ENCODE measurements around the gene MBTD1. TPM values are rescaled to one million over a fixed set of nuclear protein-coding genes. Genes with fewer than 3 reads are reported as not detected.
A peak's percentile ranks its signal among the peaks of the same experiment; 100 is the strongest.

The MBTD1 gene
- total and polyA plus RNA-seq, 9 of the 15 experiments (the other 6 are each of a cell fraction or from before 2014, with no cell fraction given) = 2.1 to 26.3 (median 13.3) TPM

DNA sequence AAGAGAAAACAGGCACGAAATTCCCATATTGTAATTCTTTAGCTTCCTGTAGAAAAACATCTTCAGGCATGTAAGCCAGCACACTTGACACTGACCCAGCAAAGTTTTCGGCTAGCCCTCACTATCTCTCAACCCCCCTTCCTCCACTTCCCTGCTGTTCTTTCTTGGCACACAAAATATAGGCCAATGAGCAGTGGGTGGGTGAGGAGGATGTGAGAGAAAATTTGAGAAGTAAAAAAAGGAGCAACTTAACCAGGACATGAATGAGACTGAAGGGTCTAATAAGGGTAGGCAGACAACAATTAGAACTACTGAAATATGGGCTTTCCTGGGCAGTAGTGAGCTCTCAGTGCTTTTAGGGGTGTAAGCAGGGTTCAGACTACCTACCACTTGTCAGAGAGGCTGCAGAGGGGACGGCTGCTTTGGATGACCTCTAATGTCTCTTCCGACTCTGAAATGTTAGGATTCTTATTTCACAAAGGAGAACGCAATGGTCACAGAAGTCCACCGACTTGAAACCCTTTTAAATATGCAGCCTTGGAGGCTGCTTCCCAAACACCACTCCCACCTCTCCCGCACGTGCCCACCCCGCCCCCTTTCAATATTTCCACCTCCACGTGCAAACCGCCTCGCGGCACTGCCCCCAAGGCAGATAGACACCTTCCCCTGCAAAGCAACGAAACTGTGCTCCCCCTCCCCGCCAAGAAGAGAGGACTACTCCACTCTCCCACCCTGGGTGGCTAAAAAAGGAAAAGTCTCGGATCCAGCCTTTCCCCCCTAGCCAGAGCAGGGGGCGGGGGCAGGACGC, 889 bp downstream of the MBTD1 start (continued):
- TF ChIP-seq HMG20A (CRISPR knock-in tag; conservative IDR thresholded peaks at IDR 0.05) (no peak), RBM22 (IDR thresholded peaks at IDR 0.05; ENCODE audit: low read depth, low read length, poor library complexity, severe bottlenecking) (no peak), SNRNP70 (optimal IDR thresholded peaks at IDR 0.05; ENCODE audit: low read depth, low read length) (no peak), ZNF431 (CRISPR knock-in tag; IDR thresholded peaks at IDR 0.05) (no peak), ZNF184 (CRISPR knock-in tag; IDR thresholded peaks at IDR 0.05) (no peak), ZNF586 (CRISPR knock-in tag; conservative IDR thresholded peaks at IDR 0.05) (no peak), CBX8 (IDR thresholded peaks at IDR 0.05; ENCODE audit: borderline replicate concordance, extremely low read depth, low read depth, low read length, poor library complexity, severe bottlenecking) (no peak), MAFF (IDR thresholded peaks at IDR 0.05; ENCODE audit: low read length) (no peak), ZBTB1 (CRISPR knock-in tag; IDR thresholded peaks at IDR 0.05; ENCODE audit: borderline replicate concordance, low read depth) (no peak), HCFC1 (IDR thresholded peaks at IDR 0.05; ENCODE audit: low read depth, low read length) (no peak), TCF7 (IDR thresholded peaks at IDR 0.05; ENCODE audit: borderline replicate concordance) (no peak), RBM14 (IDR thresholded peaks at IDR 0.05; ENCODE audit: borderline replicate concordance, insufficient read depth, low read depth, low read length) (no peak), SIN3A (IDR thresholded peaks at IDR 0.05; ENCODE audit: borderline replicate concordance in 2 of 2, control insufficient read depth in 1 of 2, low read depth in 2 of 2, low read length in 2 of 2) (peak; percentile 97 to 98), ZNF778 (CRISPR knock-in tag; IDR thresholded peaks at IDR 0.05) (no peak), SUPT5H (IDR thresholded peaks at IDR 0.05) (no peak), TCFL5 (CRISPR knock-in tag; conservative IDR thresholded peaks at IDR 0.05) (no peak), MTF1 (CRISPR knock-in tag; IDR thresholded peaks at IDR 0.05; ENCODE audit: borderline replicate concordance) (no peak), SP1 (CRISPR knock-in tag; IDR thresholded peaks at IDR 0.05) (no peak), KLF10 (CRISPR knock-in tag; IDR thresholded peaks at IDR 0.05) (no peak), HSF4 (CRISPR knock-in tag; IDR thresholded peaks at IDR 0.05; ENCODE audit: borderline replicate concordance) (no peak), OTX1 (CRISPR knock-in tag; IDR thresholded peaks at IDR 0.05) (no peak)
- TF ChIP-seq, protein P1, sequence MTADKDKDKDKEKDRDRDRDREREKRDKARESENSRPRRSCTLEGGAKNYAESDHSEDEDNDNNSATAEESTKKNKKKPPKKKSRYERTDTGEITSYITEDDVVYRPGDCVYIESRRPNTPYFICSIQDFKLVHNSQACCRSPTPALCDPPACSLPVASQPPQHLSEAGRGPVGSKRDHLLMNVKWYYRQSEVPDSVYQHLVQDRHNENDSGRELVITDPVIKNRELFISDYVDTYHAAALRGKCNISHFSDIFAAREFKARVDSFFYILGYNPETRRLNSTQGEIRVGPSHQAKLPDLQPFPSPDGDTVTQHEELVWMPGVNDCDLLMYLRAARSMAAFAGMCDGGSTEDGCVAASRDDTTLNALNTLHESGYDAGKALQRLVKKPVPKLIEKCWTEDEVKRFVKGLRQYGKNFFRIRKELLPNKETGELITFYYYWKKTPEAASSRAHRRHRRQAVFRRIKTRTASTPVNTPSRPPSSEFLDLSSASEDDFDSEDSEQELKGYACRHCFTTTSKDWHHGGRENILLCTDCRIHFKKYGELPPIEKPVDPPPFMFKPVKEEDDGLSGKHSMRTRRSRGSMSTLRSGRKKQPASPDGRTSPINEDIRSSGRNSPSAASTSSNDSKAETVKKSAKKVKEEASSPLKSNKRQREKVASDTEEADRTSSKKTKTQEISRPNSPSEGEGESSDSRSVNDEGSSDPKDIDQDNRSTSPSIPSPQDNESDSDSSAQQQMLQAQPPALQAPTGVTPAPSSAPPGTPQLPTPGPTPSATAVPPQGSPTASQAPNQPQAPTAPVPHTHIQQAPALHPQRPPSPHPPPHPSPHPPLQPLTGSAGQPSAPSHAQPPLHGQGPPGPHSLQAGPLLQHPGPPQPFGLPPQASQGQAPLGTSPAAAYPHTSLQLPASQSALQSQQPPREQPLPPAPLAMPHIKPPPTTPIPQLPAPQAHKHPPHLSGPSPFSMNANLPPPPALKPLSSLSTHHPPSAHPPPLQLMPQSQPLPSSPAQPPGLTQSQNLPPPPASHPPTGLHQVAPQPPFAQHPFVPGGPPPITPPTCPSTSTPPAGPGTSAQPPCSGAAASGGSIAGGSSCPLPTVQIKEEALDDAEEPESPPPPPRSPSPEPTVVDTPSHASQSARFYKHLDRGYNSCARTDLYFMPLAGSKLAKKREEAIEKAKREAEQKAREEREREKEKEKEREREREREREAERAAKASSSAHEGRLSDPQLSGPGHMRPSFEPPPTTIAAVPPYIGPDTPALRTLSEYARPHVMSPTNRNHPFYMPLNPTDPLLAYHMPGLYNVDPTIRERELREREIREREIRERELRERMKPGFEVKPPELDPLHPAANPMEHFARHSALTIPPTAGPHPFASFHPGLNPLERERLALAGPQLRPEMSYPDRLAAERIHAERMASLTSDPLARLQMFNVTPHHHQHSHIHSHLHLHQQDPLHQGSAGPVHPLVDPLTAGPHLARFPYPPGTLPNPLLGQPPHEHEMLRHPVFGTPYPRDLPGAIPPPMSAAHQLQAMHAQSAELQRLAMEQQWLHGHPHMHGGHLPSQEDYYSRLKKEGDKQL (CRISPR knock-in tag; IDR thresholded peaks at IDR 0.05; ENCODE audit: borderline replicate concordance) = 0 out of 2 replicates have a peak, but pooled peaks have one; percentile 59
- TF ChIP-seq, protein P2, sequence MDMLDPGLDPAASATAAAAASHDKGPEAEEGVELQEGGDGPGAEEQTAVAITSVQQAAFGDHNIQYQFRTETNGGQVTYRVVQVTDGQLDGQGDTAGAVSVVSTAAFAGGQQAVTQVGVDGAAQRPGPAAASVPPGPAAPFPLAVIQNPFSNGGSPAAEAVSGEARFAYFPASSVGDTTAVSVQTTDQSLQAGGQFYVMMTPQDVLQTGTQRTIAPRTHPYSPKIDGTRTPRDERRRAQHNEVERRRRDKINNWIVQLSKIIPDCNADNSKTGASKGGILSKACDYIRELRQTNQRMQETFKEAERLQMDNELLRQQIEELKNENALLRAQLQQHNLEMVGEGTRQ (CRISPR knock-in tag; IDR thresholded peaks at IDR 0.05) = no peak
